HG03457 (cell line): Measurements from ENCODE around the gene IL11.

Source experiments
- ATAC-seq: cut with Tn5 transposase; IDR thresholded peaks from one replicate; pipeline ENCODE4 v1.9.1; 2021; ENCODE audit warnings: moderate number of reproducible peaks; ENCODE audit not compliant: unreplicated experiment

IL11 gene

GRCh38 chr19:55353803-55354697 is 16.2 kb downstream of the IL11 start:
- ATAC-seq, result no peak

- no peak for ATAC-seq
Observed at GRCh38 chr19:55353356-55353802, 16.9 kb downstream of the IL11 start.

- ATAC-seq, result no peak
Observed at GRCh38 chr19:55352549-55353145, 17.6 kb downstream of the IL11 start.

GRCh38 chr19:55352040-55352439 is 18.2 kb downstream of the IL11 start:
- ATAC-seq, result no peak

- ATAC-seq, result no peak
Observed at GRCh38 chr19:55350620-55351315, 19.5 kb downstream of the IL11 start.

- ATAC-seq, result no peak
Observed at GRCh38 chr19:55348317-55349034, 21.8 kb downstream of the IL11 start.

GRCh38 chr19:55347442-55348009 is 22.7 kb downstream of the IL11 start:
- no peak for ATAC-seq

GRCh38 chr19:55346725-55347441 is 23.4 kb downstream of the IL11 start:
- no peak for ATAC-seq

- no peak for ATAC-seq
Observed at GRCh38 chr19:55345818-55346724, 24.2 kb downstream of the IL11 start.

GRCh38 chr19:55345101-55345817 is 25.0 kb downstream of the IL11 start:
- no peak for ATAC-seq

GRCh38 chr19:55344444-55344843 is 25.8 kb downstream of the IL11 start:
- no peak for ATAC-seq

- no peak for ATAC-seq
Observed at GRCh38 chr19:55341595-55342531, 28.4 kb downstream of the IL11 start.

GRCh38 chr19:55341171-55341588 is 29.1 kb downstream of the IL11 start:
- no peak for ATAC-seq

GRCh38 chr19:55340784-55341147 is 29.5 kb downstream of the IL11 start:
- no peak for ATAC-seq

GRCh38 chr19:55339889-55340783 is 30.1 kb downstream of the IL11 start:
- ATAC-seq, result peak; percentile 1
